Measurements from ENCODE around the gene RIMKLB. TPM values are rescaled to one million over a fixed set of nuclear protein-coding genes. Genes with fewer than 3 reads are reported as not detected.
A peak's percentile ranks its signal among the peaks of the same experiment; 100 is the strongest.
"Not testable (repeated sequence)": the region's sequence is repeated elsewhere in the genome, so short reads cannot be mapped to it uniquely, and the experiment has no call there.

RIMKLB gene
- total RNA-seq, 1 donor from 2014 or later: 44.7 TPM

DNA sequence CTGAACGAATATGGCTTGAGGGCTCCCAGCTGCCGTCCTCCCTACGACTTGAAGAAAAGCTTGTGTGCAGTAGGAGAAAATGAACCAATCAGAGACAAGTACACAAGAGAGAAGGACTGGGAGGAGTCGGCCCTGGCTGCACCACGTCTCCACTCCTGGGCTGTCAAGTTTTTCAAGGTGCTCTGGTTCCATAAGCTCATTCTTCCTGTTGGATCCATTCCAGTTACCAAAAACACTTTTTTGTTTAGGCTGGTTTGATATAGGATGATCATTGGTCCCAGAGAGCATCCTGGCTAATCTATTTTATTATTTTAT is 121.8 kb downstream of the RIMKLB start:
- Histone ChIP-seq H3K9me3 (no peaks in the 10 kb centered on the region), H3K27ac (no peak overlapping the region), H3K4me3 (no peak overlapping the region), H3K27me3 (no peaks in the 10 kb centered on the region), H3K4me1 (no peaks in the 10 kb centered on the region), H3K36me3 (no peaks in the 10 kb centered on the region)
- DNase-seq (ENCODE audit: extremely low spot score in 2 of 2): no peak
- peak in 1 of 2 donors; percentile 48 for TF ChIP-seq POLR2AphosphoS5 (IDR thresholded peaks at IDR 0.05; ENCODE audit: insufficient read depth in 1 of 2, low read depth in 1 of 2)
- TF ChIP-seq POLR2A (IDR thresholded peaks at IDR 0.05): no peak
- intact Hi-C loops (cut with DNase I): loop anchor here (5.0 kb wide), 1 partner anchor 1442 kb away; no protein-coding TSS in a partner anchor

DNA sequence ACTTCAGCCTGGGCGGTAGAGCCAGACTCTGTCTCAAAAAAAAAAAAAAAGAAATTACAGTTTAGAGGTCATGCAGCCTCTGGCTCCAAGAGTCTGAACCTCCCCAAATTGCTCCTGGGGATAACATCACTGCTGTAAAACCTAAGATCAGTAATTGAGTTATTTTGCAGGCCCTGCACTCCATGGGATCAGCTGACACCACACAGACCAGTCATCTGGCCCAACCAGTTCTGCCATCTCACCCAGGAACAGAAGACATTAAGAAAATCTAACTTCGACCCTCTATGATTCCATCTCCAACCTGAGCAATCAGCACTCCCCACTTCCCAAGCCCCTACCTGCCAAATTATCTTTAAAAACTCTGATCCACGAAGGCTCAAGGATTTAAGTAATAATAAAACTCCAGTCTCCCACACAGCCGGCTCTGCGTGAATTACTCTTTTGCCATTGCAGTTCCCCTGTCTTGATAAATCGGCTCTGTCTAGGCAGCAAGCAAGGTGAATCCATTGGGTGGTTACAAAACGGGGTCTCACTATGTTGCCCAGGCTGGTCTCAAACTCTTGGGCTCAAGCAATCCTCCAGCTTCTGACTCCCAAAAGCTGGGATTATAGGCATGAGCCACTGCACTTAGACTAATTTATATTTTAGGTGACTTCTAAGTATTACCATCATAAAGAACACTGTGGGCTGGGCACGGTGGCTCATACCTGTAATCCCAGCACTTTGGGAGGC is 123.1 kb downstream of the RIMKLB start:
- H3K27ac ChIP-seq; H3K4me3 ChIP-seq; H3K9me3 ChIP-seq; intact Hi-C loops (cut with DNase I); DNase-seq (ENCODE audit: extremely low spot score in 2 of 2); H3K27me3 ChIP-seq; H3K36me3 ChIP-seq; H3K4me1 ChIP-seq: not testable (repeated sequence)

DNA sequence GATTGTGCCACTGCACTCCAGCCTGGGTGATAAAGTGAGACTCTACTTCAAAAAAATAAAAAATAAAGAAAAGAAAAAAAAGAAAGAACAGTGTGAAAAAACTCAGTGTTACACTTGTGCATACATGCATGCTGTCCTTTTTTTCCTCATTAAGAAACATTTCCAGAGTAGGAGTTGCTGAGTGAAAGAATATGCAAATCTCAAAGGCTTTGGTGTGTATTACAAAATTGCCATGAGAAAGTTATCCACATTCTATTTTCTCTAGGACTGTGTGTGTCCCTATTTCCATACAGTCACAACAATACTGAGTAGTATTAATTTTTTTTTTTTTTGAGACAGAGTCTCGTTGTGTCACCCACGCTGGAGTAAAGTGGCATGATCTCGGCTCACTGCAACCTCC is 123.8 kb downstream of the RIMKLB start:
- no peaks in the 10 kb centered on the region for H3K4me1 ChIP-seq
- TF ChIP-seq POLR2A (IDR thresholded peaks at IDR 0.05) (no peak), POLR2AphosphoS5 (IDR thresholded peaks at IDR 0.05; ENCODE audit: insufficient read depth in 1 of 2, low read depth in 1 of 2) (no peak)
- TF ChIP-seq, protein P1, sequence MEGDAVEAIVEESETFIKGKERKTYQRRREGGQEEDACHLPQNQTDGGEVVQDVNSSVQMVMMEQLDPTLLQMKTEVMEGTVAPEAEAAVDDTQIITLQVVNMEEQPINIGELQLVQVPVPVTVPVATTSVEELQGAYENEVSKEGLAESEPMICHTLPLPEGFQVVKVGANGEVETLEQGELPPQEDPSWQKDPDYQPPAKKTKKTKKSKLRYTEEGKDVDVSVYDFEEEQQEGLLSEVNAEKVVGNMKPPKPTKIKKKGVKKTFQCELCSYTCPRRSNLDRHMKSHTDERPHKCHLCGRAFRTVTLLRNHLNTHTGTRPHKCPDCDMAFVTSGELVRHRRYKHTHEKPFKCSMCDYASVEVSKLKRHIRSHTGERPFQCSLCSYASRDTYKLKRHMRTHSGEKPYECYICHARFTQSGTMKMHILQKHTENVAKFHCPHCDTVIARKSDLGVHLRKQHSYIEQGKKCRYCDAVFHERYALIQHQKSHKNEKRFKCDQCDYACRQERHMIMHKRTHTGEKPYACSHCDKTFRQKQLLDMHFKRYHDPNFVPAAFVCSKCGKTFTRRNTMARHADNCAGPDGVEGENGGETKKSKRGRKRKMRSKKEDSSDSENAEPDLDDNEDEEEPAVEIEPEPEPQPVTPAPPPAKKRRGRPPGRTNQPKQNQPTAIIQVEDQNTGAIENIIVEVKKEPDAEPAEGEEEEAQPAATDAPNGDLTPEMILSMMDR (IDR thresholded peaks at IDR 0.05): no peak
- H3K36me3 ChIP-seq: no peaks in the 10 kb centered on the region
- H3K27ac ChIP-seq: no peak overlapping the region
- no peak overlapping the region for H3K4me3 ChIP-seq
- no peaks in the 10 kb centered on the region for H3K9me3 ChIP-seq
- no peak for DNase-seq (ENCODE audit: extremely low spot score in 2 of 2)
- intact Hi-C loops (cut with DNase I): no loop called here
- no peaks in the 10 kb centered on the region for H3K27me3 ChIP-seq

DNA sequence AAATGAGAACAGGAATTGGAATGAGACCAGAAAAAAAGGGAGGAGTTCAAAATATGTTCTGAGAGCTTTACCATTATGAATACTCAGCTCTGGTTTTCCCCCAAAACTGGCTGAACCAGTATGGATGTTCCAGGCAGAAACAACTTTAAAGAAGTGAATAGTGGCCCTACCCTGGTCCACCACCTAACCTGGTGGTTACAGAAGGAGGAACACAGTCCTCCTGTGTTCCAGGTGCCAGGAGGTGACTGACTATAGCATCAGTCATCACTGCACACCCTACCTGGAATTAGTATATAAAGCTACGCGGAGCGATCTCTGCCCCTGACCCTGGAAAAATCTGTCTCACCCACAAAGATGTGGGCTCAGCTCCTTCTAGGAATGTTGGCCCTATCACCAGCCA is 124.5 kb downstream of the RIMKLB start, which contains the start of gene A2ML1:
TSS of gene A2ML1 (plus strand) at position 324 of the 400 bp plus-strand sequence. CDS start at position 355, 31 bp downstream.
- no peaks in the 10 kb centered on the region for H3K4me1 ChIP-seq
- H3K4me3 ChIP-seq: peak within 1 kb of the TSS in 1 of 2 donors; percentile 33
- TF ChIP-seq POLR2AphosphoS5 (IDR thresholded peaks at IDR 0.05; ENCODE audit: insufficient read depth in 1 of 2, low read depth in 1 of 2): peak in 1 of 2 donors; percentile 59
- TF ChIP-seq, protein P1 (IDR thresholded peaks at IDR 0.05): no peak
- no peak for TF ChIP-seq POLR2A (IDR thresholded peaks at IDR 0.05)
- no peaks in the 10 kb centered on the region for H3K36me3 ChIP-seq
- peak in 1 of 2 donors; percentile 80 for DNase-seq (ENCODE audit: extremely low spot score in 2 of 2)
- H3K9me3 ChIP-seq: no peaks in the 10 kb centered on the region
- intact Hi-C loops (cut with DNase I): no loop called here
- H3K27me3 ChIP-seq: no peaks in the 10 kb centered on the region
- H3K27ac ChIP-seq: peak within 1 kb of the TSS; percentile 68

DNA sequence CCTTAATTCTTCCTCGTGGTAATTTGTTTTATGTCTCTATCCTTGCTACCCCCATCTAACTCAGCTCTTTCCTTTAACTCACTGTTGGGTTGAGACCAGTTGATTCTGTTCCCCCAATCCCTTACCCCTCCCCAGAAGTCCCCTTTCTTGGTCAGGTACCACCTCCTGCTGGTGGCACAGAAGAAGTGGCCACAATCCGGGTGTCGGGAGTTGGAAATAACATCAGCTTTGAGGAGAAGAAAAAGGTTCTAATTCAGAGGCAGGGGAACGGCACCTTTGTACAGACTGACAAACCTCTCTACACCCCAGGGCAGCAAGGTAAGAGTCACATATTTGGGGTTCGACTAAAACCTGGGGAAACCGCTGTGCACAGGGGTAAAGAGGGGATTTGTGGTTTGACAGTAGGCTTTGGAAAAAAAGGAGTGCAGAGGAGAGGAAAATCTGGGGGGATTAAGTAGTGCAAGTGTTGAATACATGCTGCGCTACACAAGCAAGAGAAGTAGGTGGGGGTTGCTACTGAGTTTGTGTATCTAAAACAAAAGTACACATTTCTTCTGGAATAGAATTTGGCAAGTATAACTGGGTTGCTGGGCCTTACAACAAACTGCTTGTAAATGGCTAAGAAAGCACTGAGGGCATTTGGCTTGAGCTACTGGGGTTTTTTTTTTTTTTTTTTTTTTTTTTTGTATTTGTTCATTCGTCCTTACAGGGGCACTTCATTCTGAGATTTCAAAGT is 125.9 kb downstream of the RIMKLB start:
- DNase-seq (ENCODE audit: extremely low spot score in 2 of 2): peak in 1 of 2 donors; percentile 79
- H3K9me3 ChIP-seq: no peaks in the 10 kb centered on the region
- no peaks in the 10 kb centered on the region for H3K36me3 ChIP-seq
- TF ChIP-seq POLR2AphosphoS5 (IDR thresholded peaks at IDR 0.05; ENCODE audit: insufficient read depth in 1 of 2, low read depth in 1 of 2): no peak
- TF ChIP-seq, protein P1 (IDR thresholded peaks at IDR 0.05): peak; percentile 47 to 64 (median 52)
- H3K27ac ChIP-seq: peak overlapping the region; percentile 68
- intact Hi-C loops (cut with DNase I): no loop called here
- no peaks in the 10 kb centered on the region for H3K27me3 ChIP-seq
- H3K4me1 ChIP-seq: no peaks in the 10 kb centered on the region
- peak overlapping the region in 1 of 2 donors; percentile 33 for H3K4me3 ChIP-seq

All from vagina (tissue), 2 donors.